Activated CD4-positive, alpha-beta T cell treated with anti-CD3 and anti-CD28 coated beads, Interleukin-2, Interleukin-6, amounts not matched to agents 100 ng/mL and 50 ng/mL, durations not matched to agents 16 hours and 8 hours (primary cell): ENCODE data around the gene UXS1.

Experiments used
- DNase-seq: peaks from one replicate; pipeline ENCODE4 v3.0.0-alpha.2; 2020

UXS1 gene

GRCh38 chr2:106073678-106074406 is 120.3 kb downstream of the UXS1 start:
- DNase-seq = peak; percentile 8

GRCh38 chr2:106070181-106070580 is 123.9 kb downstream of the UXS1 start:
- no peak for DNase-seq

GRCh38 chr2:106068451-106068850 is 125.7 kb downstream of the UXS1 start:
- DNase-seq = no peak

GRCh38 chr2:106065983-106066820 is 127.9 kb downstream of the UXS1 start:
- no peak for DNase-seq

GRCh38 chr2:106065268-106065982 is 128.7 kb downstream of the UXS1 start:
- DNase-seq = no peak

- DNase-seq = no peak
These were observed 130.9 kb downstream of the UXS1 start for GRCh38 chr2:106063181-106063580.

GRCh38 chr2:106062627-106063026 is 131.5 kb downstream of the UXS1 start:
- DNase-seq = no peak

- no peak for DNase-seq
These were observed 132.3 kb downstream of the UXS1 start for GRCh38 chr2:106061611-106062349.

- DNase-seq = no peak
These were observed 134.6 kb downstream of the UXS1 start for GRCh38 chr2:106059416-106060065.

GRCh38 chr2:106058469-106059137 is 135.5 kb downstream of the UXS1 start:
- no peak for DNase-seq

- DNase-seq = peak; percentile 19
These were observed 136.9 kb downstream of the UXS1 start for GRCh38 chr2:106057206-106057605.

- DNase-seq = no peak
These were observed 139.0 kb downstream of the UXS1 start for GRCh38 chr2:106054880-106055655.

GRCh38 chr2:106054321-106054720 is 139.8 kb downstream of the UXS1 start:
- DNase-seq = no peak

- no peak for DNase-seq
These were observed 140.5 kb downstream of the UXS1 start for GRCh38 chr2:106053581-106053980.

GRCh38 chr2:106053116-106053515 is 141.0 kb downstream of the UXS1 start:
- DNase-seq = no peak

- no peak for DNase-seq
These were observed 149.2 kb downstream of the UXS1 start for GRCh38 chr2:106044859-106045258.

GRCh38 chr2:106044021-106044420 is 150.1 kb downstream of the UXS1 start:
- no peak for DNase-seq
